ENCODE data around the gene GAB2. TPM values are rescaled to one million over a fixed set of nuclear protein-coding genes. Genes with fewer than 3 reads are reported as not detected.

The GAB2 gene
- polyA plus RNA-seq, 3 donors, result 2.8 to 39.4 (median 4.4) TPM

DNA sequence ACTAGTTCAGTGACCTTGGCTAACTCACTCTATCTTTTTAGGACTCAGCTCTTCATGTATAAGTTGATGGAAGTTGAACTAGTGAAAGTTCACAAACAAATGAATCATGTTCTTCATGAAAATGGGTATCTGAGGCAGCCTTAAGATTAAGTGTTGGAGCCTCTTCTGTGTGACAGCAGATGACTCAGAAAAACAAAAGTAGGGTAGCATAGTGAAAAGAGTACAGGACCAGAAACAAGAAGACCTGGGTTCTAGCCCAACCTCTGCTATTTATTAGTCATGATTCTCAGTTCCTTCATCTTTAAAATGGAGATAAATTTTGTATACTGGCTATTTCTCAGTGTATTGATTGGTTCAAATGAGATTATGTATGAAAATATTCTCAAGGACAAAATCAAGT is 168.7 kb downstream of the GAB2 start:
- intact Hi-C loops (cut with micrococcal nuclease), result no loop called here
- DNase-seq, result no peak
- H3K79me2 ChIP-seq (ENCODE audit: insufficient read depth, low read length), result peaks cover 52% of the 10 kb centered on the region
- H3K9me3 Mint-ChIP-seq, result peaks cover 0 to 4% (median 0%) of the 10 kb centered on the region in 7 donors
- no peak overlapping the region for H2AFZ ChIP-seq (ENCODE audit: insufficient read depth, low read depth, low read length, poor library complexity, severe bottlenecking)
- no peak overlapping the region for H3K27ac ChIP-seq (ENCODE audit: low read depth in 1 of 2, low read length in 2 of 2)
- peaks cover 92% of the 10 kb centered on the region for H4K20me1 ChIP-seq (ENCODE audit: insufficient read depth, low read length)
- H3K36me3 Mint-ChIP-seq, result peaks cover 48 to 65% of the 10 kb centered on the region in 2 donors
- no peaks in the 10 kb centered on the region for H3K27me3 ChIP-seq (ENCODE audit: control insufficient read depth in 2 of 2, insufficient read depth in 2 of 2, low read length in 2 of 2)
- peaks cover 0 to 6% of the 10 kb centered on the region in 2 donors for H3K4me1 ChIP-seq (ENCODE audit: control insufficient read depth in 1 of 2, insufficient read depth in 2 of 2, low read length in 2 of 2)
- H3K27me3 Mint-ChIP-seq (ENCODE audit: low read depth in 3 of 3), result no peaks in the 10 kb centered on the region
- no peak overlapping the region for H3K4me3 ChIP-seq (replicated peaks in 1 of 3; ENCODE audit: low read depth in 2 of 3, low read length in 3 of 3)
- H3K27ac Mint-ChIP-seq, result no peak overlapping the region
- no peak overlapping the region for H3K9ac ChIP-seq (ENCODE audit: insufficient read depth, low read length, poor library complexity, severe bottlenecking)
- H3K4me2 ChIP-seq (replicated peaks; ENCODE audit: extremely low read depth, low read length, poor library complexity, severe bottlenecking), result no peak overlapping the region
- H3K4me1 Mint-ChIP-seq, result peaks cover 30% of the 10 kb centered on the region
- TF ChIP-seq, protein P1, sequence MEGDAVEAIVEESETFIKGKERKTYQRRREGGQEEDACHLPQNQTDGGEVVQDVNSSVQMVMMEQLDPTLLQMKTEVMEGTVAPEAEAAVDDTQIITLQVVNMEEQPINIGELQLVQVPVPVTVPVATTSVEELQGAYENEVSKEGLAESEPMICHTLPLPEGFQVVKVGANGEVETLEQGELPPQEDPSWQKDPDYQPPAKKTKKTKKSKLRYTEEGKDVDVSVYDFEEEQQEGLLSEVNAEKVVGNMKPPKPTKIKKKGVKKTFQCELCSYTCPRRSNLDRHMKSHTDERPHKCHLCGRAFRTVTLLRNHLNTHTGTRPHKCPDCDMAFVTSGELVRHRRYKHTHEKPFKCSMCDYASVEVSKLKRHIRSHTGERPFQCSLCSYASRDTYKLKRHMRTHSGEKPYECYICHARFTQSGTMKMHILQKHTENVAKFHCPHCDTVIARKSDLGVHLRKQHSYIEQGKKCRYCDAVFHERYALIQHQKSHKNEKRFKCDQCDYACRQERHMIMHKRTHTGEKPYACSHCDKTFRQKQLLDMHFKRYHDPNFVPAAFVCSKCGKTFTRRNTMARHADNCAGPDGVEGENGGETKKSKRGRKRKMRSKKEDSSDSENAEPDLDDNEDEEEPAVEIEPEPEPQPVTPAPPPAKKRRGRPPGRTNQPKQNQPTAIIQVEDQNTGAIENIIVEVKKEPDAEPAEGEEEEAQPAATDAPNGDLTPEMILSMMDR (IDR thresholded peaks at IDR 0.05), result no peak
- peaks cover 26 to 54% of the 10 kb centered on the region in 2 donors for H3K36me3 ChIP-seq (replicated peaks in 1 of 2; ENCODE audit: control insufficient read depth in 1 of 2, insufficient read depth in 2 of 2, low read length in 2 of 2)
- H3K4me3 Mint-ChIP-seq, result no peak overlapping the region
- no peaks in the 10 kb centered on the region for H3K9me3 ChIP-seq (replicated peaks in 1 of 2; ENCODE audit: control insufficient read depth in 1 of 2, insufficient read depth in 1 of 2, low read length in 2 of 2)

DNA sequence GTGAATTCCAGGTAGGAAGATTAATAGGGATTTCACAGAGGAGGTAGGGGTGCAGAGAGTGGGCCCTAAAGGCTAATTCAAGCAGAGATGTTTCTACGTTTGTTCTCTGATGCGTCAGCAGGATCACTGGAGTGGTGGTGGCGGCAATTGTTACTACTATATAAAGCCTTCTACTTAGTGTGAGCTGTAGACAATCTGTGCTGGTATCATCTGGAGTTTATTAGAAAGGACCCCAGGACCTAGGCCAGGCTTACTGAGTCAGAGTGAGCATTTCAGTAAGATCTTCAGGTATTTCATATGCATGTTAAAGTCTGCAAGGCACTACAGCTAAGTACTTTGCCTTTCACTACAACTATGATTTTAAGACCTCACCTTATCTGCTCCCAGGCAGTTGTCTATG is 169.4 kb downstream of the GAB2 start:
- Mint-ChIP-seq H3K4me3 (no peak overlapping the region), H3K27ac (no peak overlapping the region), H3K27me3 (ENCODE audit: low read depth in 3 of 3) (no peaks in the 10 kb centered on the region), H3K36me3 (peaks cover 54 to 62% of the 10 kb centered on the region in 2 donors), H3K9me3 (peaks cover 0 to 4% (median 0%) of the 10 kb centered on the region in 7 donors), H3K4me1 (peaks cover 30% of the 10 kb centered on the region)
- H3K79me2 ChIP-seq (ENCODE audit: insufficient read depth, low read length), result peaks cover 45% of the 10 kb centered on the region
- H3K27ac ChIP-seq (ENCODE audit: low read depth in 1 of 2, low read length in 2 of 2), result no peak overlapping the region
- peaks cover 90% of the 10 kb centered on the region for H4K20me1 ChIP-seq (ENCODE audit: insufficient read depth, low read length)
- no peak overlapping the region for H3K9ac ChIP-seq (ENCODE audit: insufficient read depth, low read length, poor library complexity, severe bottlenecking)
- no peaks in the 10 kb centered on the region for H3K9me3 ChIP-seq (replicated peaks in 1 of 2; ENCODE audit: control insufficient read depth in 1 of 2, insufficient read depth in 1 of 2, low read length in 2 of 2)
- intact Hi-C loops (cut with micrococcal nuclease), result no loop called here
- WGBS (ENCODE audit: insufficient coverage), result no CpG with 5 or more reads among the region's 3 CpGs
- no peak for DNase-seq
- H3K27me3 ChIP-seq (ENCODE audit: control insufficient read depth in 2 of 2, insufficient read depth in 2 of 2, low read length in 2 of 2), result no peaks in the 10 kb centered on the region
- no peak overlapping the region for H3K4me2 ChIP-seq (replicated peaks; ENCODE audit: extremely low read depth, low read length, poor library complexity, severe bottlenecking)
- H3K4me1 ChIP-seq (ENCODE audit: control insufficient read depth in 1 of 2, insufficient read depth in 2 of 2, low read length in 2 of 2), result peaks cover 0 to 6% of the 10 kb centered on the region in 2 donors
- H3K36me3 ChIP-seq (replicated peaks in 1 of 2; ENCODE audit: control insufficient read depth in 1 of 2, insufficient read depth in 2 of 2, low read length in 2 of 2), result peaks cover 26 to 51% of the 10 kb centered on the region in 2 donors
- no peak overlapping the region for H2AFZ ChIP-seq (ENCODE audit: insufficient read depth, low read depth, low read length, poor library complexity, severe bottlenecking)
- TF ChIP-seq, protein P1 (IDR thresholded peaks at IDR 0.05), result no peak
- H3K4me3 ChIP-seq (replicated peaks in 1 of 3; ENCODE audit: low read depth in 2 of 3, low read length in 3 of 3), result no peak overlapping the region

Data from CD14-positive monocyte (primary cell).